Breast epithelium (tissue), 3 donors: ENCODE results near the gene MAP4K1.

ENCODE experiments used
- POLR2A ChIP-seq: fragments of 450-650 bp; IDR thresholded peaks from one replicate; pipeline ENCODE4 v1.6.1; 2016; ENCODE audit warnings: antibody characterized with exemption, mild to moderate bottlenecking, moderate library complexity
- POLR2AphosphoS5 ChIP-seq, 3 donors: sonication (generic); formaldehyde crosslinking; IDR thresholded peaks; one replicate each; pipeline ENCODE4 v1.6.1; 2017; ENCODE audit warnings: antibody characterized with exemption in 3 of 3
- TF ChIP-seq, protein P1 (sequence below), 3 donors: fragments of 450-650 bp; IDR thresholded peaks; one replicate each; pipeline ENCODE4 v1.5.1; 2016 to 2017; ENCODE audit warnings: antibody characterized with exemption in 3 of 3, mild to moderate bottlenecking in 3 of 3, moderate library complexity in 3 of 3

DNA sequence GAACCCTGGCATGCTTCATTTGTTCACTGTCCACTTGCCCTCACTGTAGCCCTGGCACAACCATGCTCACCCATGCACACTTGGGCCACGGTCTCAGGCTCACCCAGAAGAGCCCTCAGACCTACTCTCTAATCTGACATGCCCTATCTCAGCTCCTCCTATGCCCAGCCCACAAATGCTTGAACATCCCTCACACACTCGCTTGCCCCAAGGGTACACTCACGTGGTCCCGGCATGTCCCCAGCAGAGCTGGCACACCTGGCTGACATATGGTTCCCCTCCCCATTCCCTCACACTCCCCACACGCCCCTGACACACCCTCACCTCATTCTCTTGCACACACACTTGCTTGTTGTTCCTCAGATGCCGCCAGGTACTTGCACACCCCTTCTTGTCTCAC, 55.7 kb downstream of the MAP4K1 start:
- TF ChIP-seq POLR2A = no peak
- TF ChIP-seq, protein P1, sequence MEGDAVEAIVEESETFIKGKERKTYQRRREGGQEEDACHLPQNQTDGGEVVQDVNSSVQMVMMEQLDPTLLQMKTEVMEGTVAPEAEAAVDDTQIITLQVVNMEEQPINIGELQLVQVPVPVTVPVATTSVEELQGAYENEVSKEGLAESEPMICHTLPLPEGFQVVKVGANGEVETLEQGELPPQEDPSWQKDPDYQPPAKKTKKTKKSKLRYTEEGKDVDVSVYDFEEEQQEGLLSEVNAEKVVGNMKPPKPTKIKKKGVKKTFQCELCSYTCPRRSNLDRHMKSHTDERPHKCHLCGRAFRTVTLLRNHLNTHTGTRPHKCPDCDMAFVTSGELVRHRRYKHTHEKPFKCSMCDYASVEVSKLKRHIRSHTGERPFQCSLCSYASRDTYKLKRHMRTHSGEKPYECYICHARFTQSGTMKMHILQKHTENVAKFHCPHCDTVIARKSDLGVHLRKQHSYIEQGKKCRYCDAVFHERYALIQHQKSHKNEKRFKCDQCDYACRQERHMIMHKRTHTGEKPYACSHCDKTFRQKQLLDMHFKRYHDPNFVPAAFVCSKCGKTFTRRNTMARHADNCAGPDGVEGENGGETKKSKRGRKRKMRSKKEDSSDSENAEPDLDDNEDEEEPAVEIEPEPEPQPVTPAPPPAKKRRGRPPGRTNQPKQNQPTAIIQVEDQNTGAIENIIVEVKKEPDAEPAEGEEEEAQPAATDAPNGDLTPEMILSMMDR (IDR thresholded peaks at IDR 0.05) = no peak
- TF ChIP-seq POLR2AphosphoS5 (IDR thresholded peaks at IDR 0.05) = no peak
